Upper lobe of left lung (tissue), 4 donors: ENCODE data around the gene PTPRN.

Experiments
- EP300 ChIP-seq, 4 donors: sonication (generic); formaldehyde crosslinking; IDR thresholded peaks; one replicate each; pipeline ENCODE4 v1.5.1; 2017; ENCODE audit warnings: antibody characterized with exemption in 4 of 4, control low read depth in 2 of 4
- POLR2A ChIP-seq, 4 donors: fragments of 450-650 bp; IDR thresholded peaks; one replicate each; pipeline ENCODE4 v1.5.1; 2016 to 2017; ENCODE audit warnings: antibody characterized with exemption in 4 of 4, mild to moderate bottlenecking in 2 of 4
- POLR2AphosphoS5 ChIP-seq, 2 donors: sonication (generic); formaldehyde crosslinking; IDR thresholded peaks; one replicate each; pipeline ENCODE4 v1.5.1; 2017; ENCODE audit warnings: antibody characterized with exemption in 2 of 2
- TF ChIP-seq, protein P1 (sequence below), 6 experiments: fragments of 450-650 bp in 4 of 6; fragments of 200-600 bp in 2 of 6; sonication (generic) in 2 of 6; IDR thresholded peaks; one replicate each; pipeline ENCODE4 v1.5.1; 2016 to 2019; ENCODE audit warnings: antibody characterized with exemption in 6 of 6

- TF ChIP-seq, protein P1, sequence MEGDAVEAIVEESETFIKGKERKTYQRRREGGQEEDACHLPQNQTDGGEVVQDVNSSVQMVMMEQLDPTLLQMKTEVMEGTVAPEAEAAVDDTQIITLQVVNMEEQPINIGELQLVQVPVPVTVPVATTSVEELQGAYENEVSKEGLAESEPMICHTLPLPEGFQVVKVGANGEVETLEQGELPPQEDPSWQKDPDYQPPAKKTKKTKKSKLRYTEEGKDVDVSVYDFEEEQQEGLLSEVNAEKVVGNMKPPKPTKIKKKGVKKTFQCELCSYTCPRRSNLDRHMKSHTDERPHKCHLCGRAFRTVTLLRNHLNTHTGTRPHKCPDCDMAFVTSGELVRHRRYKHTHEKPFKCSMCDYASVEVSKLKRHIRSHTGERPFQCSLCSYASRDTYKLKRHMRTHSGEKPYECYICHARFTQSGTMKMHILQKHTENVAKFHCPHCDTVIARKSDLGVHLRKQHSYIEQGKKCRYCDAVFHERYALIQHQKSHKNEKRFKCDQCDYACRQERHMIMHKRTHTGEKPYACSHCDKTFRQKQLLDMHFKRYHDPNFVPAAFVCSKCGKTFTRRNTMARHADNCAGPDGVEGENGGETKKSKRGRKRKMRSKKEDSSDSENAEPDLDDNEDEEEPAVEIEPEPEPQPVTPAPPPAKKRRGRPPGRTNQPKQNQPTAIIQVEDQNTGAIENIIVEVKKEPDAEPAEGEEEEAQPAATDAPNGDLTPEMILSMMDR (IDR thresholded peaks at IDR 0.05): no peak
- TF ChIP-seq EP300 (IDR thresholded peaks at IDR 0.05) (no peak), POLR2A (IDR thresholded peaks at IDR 0.05) (no peak), POLR2AphosphoS5 (IDR thresholded peaks at IDR 0.05) (no peak)
These were observed 23.2 kb downstream of the PTPRN start for GRCh38 chr2:219285894-219286425.
